Endothelial cell of umbilical vein (primary cell): ENCODE measurements around the gene TTC34.

Experiments used
- EZH2 ChIP-seq: IDR thresholded peaks from 2 replicates; pipeline ENCODE4 v1.6.1; 2012; ENCODE audit warnings: borderline replicate concordance, low read depth, mild to moderate bottlenecking, moderate library complexity, low read length, inconsistent platforms; ENCODE audit not compliant: severe bottlenecking
- POLR2A ChIP-seq: IDR thresholded peaks from 2 replicates; pipeline ENCODE4 v1.6.1; 2012; ENCODE audit warnings: low read depth, mild to moderate bottlenecking, control low read depth, low read length

- no peak for TF ChIP-seq EZH2
- no peak for TF ChIP-seq POLR2A
These were observed 16.5 kb downstream of the TTC34 start for GRCh38 chr1:2784854-2785630.
